Measurements from ENCODE around the gene TCF15. TPM values are rescaled to one million over a fixed set of nuclear protein-coding genes. Genes with fewer than 3 reads are reported as not detected.
"Not testable (repeated sequence)": the region's sequence is repeated elsewhere in the genome, so short reads cannot be mapped to it uniquely, and the experiment has no call there.

TCF15 gene
- total RNA-seq, 2 experiments from 2014 or later: not detected

DNA sequence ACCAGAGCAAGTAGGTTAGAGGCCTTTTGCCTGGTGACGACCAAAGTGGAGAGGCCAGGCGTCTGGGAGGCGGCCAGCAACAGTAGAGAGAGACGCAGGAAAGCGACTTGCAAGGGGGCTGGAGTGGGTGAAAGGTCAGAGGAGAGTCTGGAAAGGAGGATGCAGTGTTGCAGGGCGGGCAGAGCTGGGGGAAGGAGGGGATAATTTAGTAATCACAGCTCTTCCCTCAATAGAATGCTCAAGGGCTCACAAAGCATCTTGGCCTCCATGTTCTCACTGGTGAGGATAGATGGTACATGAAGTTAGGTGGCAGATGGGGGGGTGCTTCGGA, 25.2 kb downstream of the TCF15 start:
- Mint-ChIP-seq H3K4me1 (ENCODE audit: low read depth) (no peaks in the 10 kb centered on the region), H3K4me3 (no peak overlapping the region), H3K27ac (no peak overlapping the region), H3K9me3 (ENCODE audit: insufficient read depth) (no peaks in the 10 kb centered on the region), H3K27me3 (ENCODE audit: low read depth) (peaks cover 1% of the 10 kb centered on the region), H3K36me3 (ENCODE audit: low read depth) (no peaks in the 10 kb centered on the region)
- ChIA-PET POLR2A (interaction anchor here (0.7 kb wide), 1 partner anchor 513 kb away, joined by 3 read pairs; no protein-coding TSS in a partner anchor), CTCF (no interaction called here)
- DNase-seq: no peak
- no peak for ATAC-seq

DNA sequence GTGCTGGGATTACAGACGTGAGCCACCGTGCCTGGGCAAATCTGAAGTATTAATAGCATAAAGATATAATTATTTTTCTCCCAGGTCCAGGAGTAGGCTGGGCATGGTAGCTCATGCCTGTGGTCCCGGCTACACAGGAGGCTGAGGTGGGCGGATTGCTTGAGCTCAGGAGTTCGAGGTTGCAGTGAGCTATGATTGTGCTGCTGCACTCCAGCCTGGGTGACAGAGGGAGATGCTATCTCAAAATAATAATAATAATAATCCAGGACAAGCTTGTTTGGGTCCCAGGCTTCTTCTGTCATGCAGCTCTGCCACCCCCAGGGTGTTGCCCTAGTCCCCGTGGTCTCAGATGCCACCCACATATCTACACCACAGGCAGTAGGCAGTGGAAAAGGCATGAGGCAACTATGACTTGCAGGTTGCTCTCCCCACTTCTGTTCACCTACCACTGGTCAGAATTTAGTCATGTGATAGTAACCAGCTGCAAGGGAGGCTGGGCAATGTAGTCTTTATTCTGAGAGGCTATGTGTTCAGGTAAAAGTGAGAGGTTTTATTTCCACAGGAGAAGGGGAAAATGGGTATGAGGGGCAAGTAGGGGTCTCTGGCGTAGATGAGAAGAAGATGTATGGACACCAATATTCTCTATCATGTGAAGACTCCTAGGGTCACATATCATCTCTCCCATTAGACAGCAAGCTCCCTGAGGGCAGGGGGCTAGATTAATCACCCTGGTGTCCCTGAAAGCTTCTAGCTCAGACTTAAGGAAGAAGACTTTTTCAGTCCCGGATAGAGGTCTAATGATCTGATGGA, 25.7 kb downstream of the TCF15 start:
- POLR2A ChIA-PET: interaction anchor here (0.7 kb wide), 1 partner anchor 513 kb away, joined by 3 read pairs; no protein-coding TSS in a partner anchor
- Mint-ChIP-seq H3K9me3 (ENCODE audit: insufficient read depth) (no peaks in the 10 kb centered on the region), H3K27ac (no peak overlapping the region), H3K27me3 (ENCODE audit: low read depth) (peaks cover 1% of the 10 kb centered on the region), H3K4me1 (ENCODE audit: low read depth) (no peaks in the 10 kb centered on the region), H3K36me3 (ENCODE audit: low read depth) (no peaks in the 10 kb centered on the region), H3K4me3 (no peak overlapping the region)
- CTCF ChIA-PET: no interaction called here
- DNase-seq (no peak), ATAC-seq (no peak)

DNA sequence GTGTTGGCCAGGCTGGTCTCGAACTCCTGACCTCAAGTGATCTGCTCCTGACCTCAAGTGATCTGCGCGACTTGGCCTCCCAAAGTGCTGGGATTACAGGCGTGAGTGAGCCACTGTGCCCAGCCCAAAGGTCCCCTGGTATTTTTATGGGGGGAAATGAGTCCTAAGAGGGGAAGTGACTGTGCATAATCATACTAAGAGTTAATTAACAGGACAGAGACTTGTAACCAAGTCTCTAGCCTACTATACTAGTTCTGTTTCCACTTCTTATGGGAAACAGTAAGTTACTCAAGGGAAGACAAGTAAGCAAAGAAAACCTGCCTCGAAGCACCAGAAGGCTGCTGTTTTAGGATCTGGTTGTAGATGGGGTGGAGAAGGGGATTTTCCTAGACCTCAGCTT, 27.9 kb downstream of the TCF15 start:
- ATAC-seq: no peak
- H3K4me3 Mint-ChIP-seq: no peak overlapping the region
- H3K9me3 Mint-ChIP-seq (ENCODE audit: insufficient read depth): no peaks in the 10 kb centered on the region
- ChIA-PET POLR2A (no interaction called here), CTCF (no interaction called here)
- H3K27ac Mint-ChIP-seq: no peak overlapping the region
- H3K36me3 Mint-ChIP-seq (ENCODE audit: low read depth): no peaks in the 10 kb centered on the region
- H3K27me3 Mint-ChIP-seq (ENCODE audit: low read depth): peaks cover 1% of the 10 kb centered on the region
- no peaks in the 10 kb centered on the region for H3K4me1 Mint-ChIP-seq (ENCODE audit: low read depth)
- no peak for DNase-seq

DNA sequence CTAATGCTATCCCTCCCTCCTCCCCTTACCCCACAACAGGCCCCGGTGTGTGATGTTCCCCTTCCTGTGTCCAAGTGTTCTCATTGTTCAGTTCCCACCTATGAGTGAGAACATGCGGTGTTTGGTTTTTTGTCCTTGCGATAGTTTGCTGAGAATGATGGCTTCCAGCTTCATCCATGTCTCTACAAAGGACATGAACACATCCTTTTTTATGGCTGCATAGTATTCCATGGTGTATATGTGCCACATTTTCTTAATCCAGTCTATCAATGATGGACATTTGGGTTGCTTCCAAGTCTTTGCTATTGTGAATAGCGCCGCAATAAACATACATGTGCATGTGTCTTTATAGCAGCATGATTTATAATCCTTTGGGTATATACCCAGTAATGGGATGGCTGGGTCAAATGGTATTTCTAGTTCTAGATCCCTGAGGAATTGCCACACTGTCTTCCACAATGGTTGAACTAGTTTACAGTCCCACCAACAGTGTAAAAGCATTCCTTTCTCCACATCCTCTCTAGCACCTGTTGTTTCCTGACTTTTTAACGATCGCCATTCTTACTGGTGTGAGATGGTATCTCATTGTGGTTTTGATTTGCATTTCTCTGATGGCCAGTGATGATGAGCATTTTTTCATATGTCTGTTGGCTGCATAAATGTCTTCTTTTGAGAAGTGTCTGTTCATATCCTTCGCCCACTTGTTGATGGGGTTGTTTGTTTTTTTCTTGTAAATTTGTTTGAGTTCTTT, 31.0 kb downstream of the TCF15 start:
- POLR2A ChIA-PET; DNase-seq; H3K27ac Mint-ChIP-seq; H3K9me3 Mint-ChIP-seq (ENCODE audit: insufficient read depth); ATAC-seq; H3K4me3 Mint-ChIP-seq; H3K4me1 Mint-ChIP-seq (ENCODE audit: low read depth); H3K27me3 Mint-ChIP-seq (ENCODE audit: low read depth); CTCF ChIA-PET; H3K36me3 Mint-ChIP-seq (ENCODE audit: low read depth): not testable (repeated sequence)

DNA sequence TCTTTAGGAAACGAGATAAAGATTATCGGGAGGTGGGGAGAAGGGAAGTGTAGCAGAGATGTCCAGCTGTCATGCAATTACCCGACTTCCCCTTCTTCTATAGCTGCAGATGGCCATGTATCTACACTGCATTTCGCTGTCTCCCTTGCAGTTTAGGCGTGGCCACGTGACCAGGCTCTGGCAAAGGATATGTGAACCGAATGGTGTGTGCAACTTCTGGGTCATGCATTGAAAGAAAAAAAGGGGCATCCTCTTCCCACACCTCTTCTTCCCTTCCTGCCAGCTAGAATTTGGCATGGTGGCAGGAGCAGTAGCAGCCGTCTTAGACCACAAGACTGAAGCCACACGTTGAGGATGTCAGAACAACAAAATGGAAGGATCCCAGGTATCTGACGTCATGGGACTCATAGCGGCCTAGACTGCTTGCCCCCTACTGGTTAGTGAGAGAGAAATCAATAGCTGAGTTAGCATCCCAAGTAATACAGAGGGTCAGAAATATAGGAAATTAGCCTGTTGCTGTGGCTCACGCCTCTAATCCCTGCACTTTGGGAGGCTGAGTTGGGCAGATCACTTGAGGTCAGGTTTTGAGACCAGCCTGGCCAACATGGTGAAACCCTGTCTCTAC, 32.8 kb downstream of the TCF15 start:
- Mint-ChIP-seq H3K4me1 (ENCODE audit: low read depth) (no peaks in the 10 kb centered on the region), H3K9me3 (ENCODE audit: insufficient read depth) (no peaks in the 10 kb centered on the region), H3K36me3 (ENCODE audit: low read depth) (no peaks in the 10 kb centered on the region), H3K27me3 (ENCODE audit: low read depth) (peaks cover 7% of the 10 kb centered on the region), H3K27ac (no peak overlapping the region), H3K4me3 (no peak overlapping the region)
- ATAC-seq: no peak
- ChIA-PET POLR2A (no interaction called here), CTCF (interaction anchor here (0.8 to 2.3 kb wide), 2 partner anchors 16 to 68 kb away, joined by 3 to 5 read pairs; no protein-coding TSS in a partner anchor)
- no peak for DNase-seq

DNA sequence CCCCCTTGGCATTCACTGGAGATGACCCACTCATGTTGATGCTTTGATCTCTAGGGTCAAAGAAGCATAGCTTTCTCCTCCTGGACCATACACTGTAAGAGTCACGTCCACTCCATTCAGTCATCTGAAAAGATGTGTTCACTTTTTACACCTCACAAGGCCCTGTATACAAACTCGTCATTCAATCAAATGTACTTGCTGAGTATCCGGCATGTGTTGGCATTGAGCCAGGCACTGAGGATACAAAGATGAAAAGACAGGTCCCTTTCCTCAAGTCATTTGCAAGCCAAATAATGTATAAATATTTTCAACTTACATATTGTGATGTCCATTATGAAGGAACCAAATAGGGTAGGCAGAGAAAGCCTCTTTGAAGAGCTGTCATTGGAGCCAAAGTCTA, 34.0 kb downstream of the TCF15 start:
- POLR2A ChIA-PET: no interaction called here
- no peaks in the 10 kb centered on the region for H3K36me3 Mint-ChIP-seq (ENCODE audit: low read depth)
- DNase-seq (no peak), ATAC-seq (no peak)
- peaks cover 8% of the 10 kb centered on the region for H3K27me3 Mint-ChIP-seq (ENCODE audit: low read depth)
- H3K4me1 Mint-ChIP-seq (ENCODE audit: low read depth): no peaks in the 10 kb centered on the region
- H3K9me3 Mint-ChIP-seq (ENCODE audit: insufficient read depth): no peaks in the 10 kb centered on the region
- no peak overlapping the region for H3K27ac Mint-ChIP-seq
- H3K4me3 Mint-ChIP-seq: no peak overlapping the region
- CTCF ChIA-PET: interaction anchor here (2.3 kb wide), 1 partner anchor 70 kb away, joined by 5 read pairs; no protein-coding TSS in a partner anchor

DNA sequence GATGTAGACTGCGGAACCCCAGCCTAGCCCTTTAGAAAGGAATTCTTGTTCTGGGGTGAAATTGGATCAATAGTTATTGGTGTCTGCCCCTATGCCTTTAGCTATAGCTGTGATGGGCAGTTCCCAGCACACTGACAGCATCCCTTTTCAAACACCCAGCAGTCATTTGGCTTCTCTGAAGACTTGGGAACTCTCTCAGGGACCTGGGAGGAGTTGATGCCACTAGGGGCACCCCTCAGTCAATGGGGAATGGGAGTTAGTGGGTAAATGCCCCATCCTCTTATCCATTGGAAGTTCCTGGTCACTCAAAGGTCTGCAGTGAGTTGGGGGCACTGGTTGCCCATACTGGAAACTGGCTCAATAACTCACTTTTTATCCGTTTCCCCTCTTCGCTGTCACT, 34.9 kb downstream of the TCF15 start:
- peaks cover 8% of the 10 kb centered on the region for H3K27me3 Mint-ChIP-seq (ENCODE audit: low read depth)
- no peaks in the 10 kb centered on the region for H3K9me3 Mint-ChIP-seq (ENCODE audit: insufficient read depth)
- no peak overlapping the region for H3K4me3 Mint-ChIP-seq
- no peak overlapping the region for H3K27ac Mint-ChIP-seq
- H3K36me3 Mint-ChIP-seq (ENCODE audit: low read depth): no peaks in the 10 kb centered on the region
- ChIA-PET POLR2A (no interaction called here), CTCF (interaction anchor here (2.3 kb wide), 1 partner anchor 70 kb away, joined by 5 read pairs; no protein-coding TSS in a partner anchor)
- H3K4me1 Mint-ChIP-seq (ENCODE audit: low read depth): no peaks in the 10 kb centered on the region
- DNase-seq (no peak), ATAC-seq (no peak)

DNA sequence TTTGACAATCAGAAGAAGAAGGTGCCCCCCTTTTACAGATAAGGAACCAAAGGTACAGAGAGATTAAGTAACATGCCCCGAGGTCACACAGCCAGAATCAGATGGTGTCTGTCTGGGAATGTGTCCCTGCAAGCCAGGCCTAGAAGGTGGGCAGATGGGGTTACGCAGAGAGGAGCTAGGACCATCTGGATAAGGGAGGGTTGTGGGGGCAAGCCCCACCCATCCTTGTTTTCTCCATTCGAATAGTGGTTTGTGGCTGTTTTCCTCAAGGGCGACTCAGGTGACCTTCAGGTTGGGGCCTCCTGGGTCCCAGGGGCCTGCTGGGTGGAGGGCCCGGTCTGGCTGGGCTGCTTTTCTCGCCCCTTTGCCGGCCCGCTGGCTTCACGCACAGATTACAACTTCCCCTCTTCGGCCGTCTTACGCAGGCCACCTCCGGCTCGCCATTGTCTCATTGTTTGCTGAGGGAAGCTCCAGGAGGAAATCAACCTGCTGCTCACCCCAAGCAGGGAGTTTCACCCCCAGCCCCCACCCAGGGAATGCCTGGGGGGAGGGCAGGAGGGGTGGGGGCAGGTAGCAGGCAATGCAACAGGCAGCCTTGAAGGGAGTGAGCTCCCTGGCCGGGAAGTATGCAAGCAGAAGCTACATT, 35.7 kb downstream of the TCF15 start:
- POLR2A ChIA-PET: no interaction called here
- H3K4me1 Mint-ChIP-seq (ENCODE audit: low read depth): no peaks in the 10 kb centered on the region
- no peak overlapping the region for H3K4me3 Mint-ChIP-seq
- DNase-seq: no peak
- H3K27me3 Mint-ChIP-seq (ENCODE audit: low read depth): peaks cover 12% of the 10 kb centered on the region
- no peak for ATAC-seq
- no peak overlapping the region for H3K27ac Mint-ChIP-seq
- no peaks in the 10 kb centered on the region for H3K9me3 Mint-ChIP-seq (ENCODE audit: insufficient read depth)
- no peaks in the 10 kb centered on the region for H3K36me3 Mint-ChIP-seq (ENCODE audit: low read depth)
- CTCF ChIA-PET: no interaction called here

DNA sequence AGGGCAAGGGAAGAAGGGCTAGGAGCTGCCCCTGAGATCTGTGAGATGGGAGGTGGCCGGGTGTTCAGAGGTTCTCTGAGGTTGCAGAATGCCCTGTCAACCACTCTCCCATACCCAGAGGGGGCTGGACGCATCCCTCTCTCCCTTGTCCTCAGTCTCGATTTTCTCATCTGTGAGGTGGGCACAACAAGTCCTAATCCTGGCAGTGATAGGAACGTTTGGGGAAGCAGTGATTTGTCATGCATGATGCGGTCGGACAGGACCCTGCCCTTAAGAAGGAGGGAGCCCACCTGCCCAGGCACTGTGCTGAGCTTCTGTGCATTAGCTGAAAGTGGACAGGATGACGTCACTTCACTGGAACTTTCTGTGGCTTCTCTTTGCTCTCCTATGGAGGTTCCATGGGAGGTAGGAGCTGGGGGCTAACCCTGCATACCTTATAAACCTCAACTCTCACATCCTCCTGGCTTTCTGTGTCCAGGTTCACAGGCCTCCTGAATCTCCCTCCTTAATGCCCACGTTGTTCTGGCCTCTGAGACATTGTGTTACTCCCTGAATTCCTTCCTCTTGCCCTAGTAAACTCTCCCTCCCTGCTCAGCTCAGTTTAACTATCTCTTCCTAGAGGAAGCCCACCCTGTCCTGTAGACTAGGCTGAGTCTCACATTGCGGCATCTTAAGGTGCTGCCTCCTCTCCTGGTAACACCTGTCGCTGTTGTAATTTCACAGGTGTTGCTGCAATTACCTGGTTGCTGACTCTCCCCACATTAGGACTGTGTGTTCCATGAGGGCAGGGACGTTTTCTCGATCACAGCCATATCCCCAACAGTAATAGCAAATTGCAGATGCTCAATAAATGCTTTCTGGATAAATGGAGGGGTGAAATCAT, 36.5 kb downstream of the TCF15 start:
- Mint-ChIP-seq H3K27me3 (ENCODE audit: low read depth) (peaks cover 14% of the 10 kb centered on the region), H3K27ac (no peak overlapping the region), H3K36me3 (ENCODE audit: low read depth) (no peaks in the 10 kb centered on the region), H3K9me3 (ENCODE audit: insufficient read depth) (no peaks in the 10 kb centered on the region), H3K4me3 (no peak overlapping the region), H3K4me1 (ENCODE audit: low read depth) (peaks cover 2% of the 10 kb centered on the region)
- ATAC-seq (no peak), DNase-seq (no peak)
- POLR2A ChIA-PET: no interaction called here
- CTCF ChIA-PET: interaction anchor here (1.8 kb wide), 1 partner anchor 12 kb away, joined by 7 read pairs; no protein-coding TSS in a partner anchor

DNA sequence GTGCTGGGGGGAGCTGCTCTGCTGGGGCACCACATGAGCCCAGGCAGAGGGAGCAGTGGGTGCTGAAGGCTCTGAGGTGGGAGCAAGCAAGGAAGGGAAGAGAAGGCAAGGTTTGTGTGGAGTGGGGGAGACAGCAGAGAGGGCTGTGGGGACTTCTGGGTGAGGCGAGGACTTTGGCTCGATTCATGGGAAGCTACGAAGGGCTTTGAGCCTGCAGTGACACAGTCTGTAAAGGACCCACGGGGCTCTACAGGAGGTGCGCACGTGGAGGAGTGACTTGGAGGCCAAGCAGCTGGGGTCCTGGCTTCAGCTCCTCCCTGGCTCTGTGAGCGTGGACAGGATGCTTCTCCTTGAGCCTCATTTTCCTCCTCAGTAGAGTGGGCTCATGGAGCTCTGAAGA, 37.4 kb downstream of the TCF15 start:
- CTCF ChIA-PET: interaction anchor here (1.8 kb wide), 1 partner anchor 11 kb away, joined by 7 read pairs; no protein-coding TSS in a partner anchor
- no peaks in the 10 kb centered on the region for H3K9me3 Mint-ChIP-seq (ENCODE audit: insufficient read depth)
- POLR2A ChIA-PET: no interaction called here
- H3K27ac Mint-ChIP-seq: no peak overlapping the region
- H3K4me3 Mint-ChIP-seq: no peak overlapping the region
- no peak for ATAC-seq
- H3K27me3 Mint-ChIP-seq (ENCODE audit: low read depth): peaks cover 15% of the 10 kb centered on the region
- DNase-seq: no peak
- peaks cover 2% of the 10 kb centered on the region for H3K4me1 Mint-ChIP-seq (ENCODE audit: low read depth)
- no peaks in the 10 kb centered on the region for H3K36me3 Mint-ChIP-seq (ENCODE audit: low read depth)
